ENCODE measurements around the gene SZT2. TPM values are rescaled to one million over a fixed set of nuclear protein-coding genes. Genes with fewer than 3 reads are reported as not detected.

The SZT2 gene
- total and polyA plus RNA-seq, 2 experiments from 2014 or later = 14.8 to 18.8 TPM

GRCh38 chr1:43351421-43352350 lies 38.0 kb upstream of the SZT2 start:
- WGBS (ENCODE audit: low lambda C conversion rate, missing lambda C conversion rate) = 84% methylated on average over 10 of the region's 10 CpGs
- no peak overlapping the region for H3K4me2 ChIP-seq
- no peak for TF ChIP-seq EZH2phosphoT487 (IDR thresholded peaks at IDR 0.05; ENCODE audit: low read depth, severe bottlenecking, unreplicated experiment)
- TF ChIP-seq CTCF (IDR thresholded peaks at IDR 0.05; ENCODE audit: poor library complexity) = no peak
- TF ChIP-seq EZH2 (IDR thresholded peaks at IDR 0.05; ENCODE audit: borderline replicate concordance) = no peak

GRCh38 chr1:43352351-43352705 lies 37.4 kb upstream of the SZT2 start:
- Histone ChIP-seq H3K9me3 (ENCODE audit: low read depth) (no peaks in the 10 kb centered on the region), H3K36me3 (replicated peaks; ENCODE audit: insufficient read depth, low read depth) (no peaks in the 10 kb centered on the region), H4K20me1 (ENCODE audit: insufficient read depth, poor library complexity, severe bottlenecking) (no peaks in the 10 kb centered on the region)

More at GRCh38 chr1:43351421-43352350, 38.0 kb upstream of the SZT2 start:
- H3K4me1 ChIP-seq (ENCODE audit: insufficient read depth) = peaks cover 17% of the 10 kb centered on the region
- H2AFZ ChIP-seq = no peak overlapping the region
- H3K27ac ChIP-seq = no peak overlapping the region
- H3K79me2 ChIP-seq = no peaks in the 10 kb centered on the region
- no peaks in the 10 kb centered on the region for H3K27me3 ChIP-seq
- H3K4me3 ChIP-seq = no peak overlapping the region
- H3K9me2 ChIP-seq (replicated peaks; ENCODE audit: insufficient read depth) = no peaks in the 10 kb centered on the region
- no peak for DNase-seq (ENCODE audit: low spot score)
- no peaks in the 10 kb centered on the region for H4K20me1 ChIP-seq (ENCODE audit: insufficient read depth, poor library complexity, severe bottlenecking)
- no peaks in the 10 kb centered on the region for H3K36me3 ChIP-seq (replicated peaks; ENCODE audit: insufficient read depth, low read depth)
- H3K9me3 ChIP-seq (ENCODE audit: low read depth) = no peaks in the 10 kb centered on the region

GRCh38 chr1:43352881-43353280 lies 36.8 kb upstream of the SZT2 start:
- Histone ChIP-seq H3K79me2 (no peaks in the 10 kb centered on the region), H3K4me2 (no peak overlapping the region), H3K27ac (no peak overlapping the region), H3K9me3 (ENCODE audit: low read depth) (no peaks in the 10 kb centered on the region), H3K36me3 (replicated peaks; ENCODE audit: insufficient read depth, low read depth) (no peaks in the 10 kb centered on the region), H3K4me1 (ENCODE audit: insufficient read depth) (peaks cover 17% of the 10 kb centered on the region), H3K27me3 (no peaks in the 10 kb centered on the region), H3K4me3 (no peak overlapping the region), H4K20me1 (ENCODE audit: insufficient read depth, poor library complexity, severe bottlenecking) (no peaks in the 10 kb centered on the region), H3K9me2 (replicated peaks; ENCODE audit: insufficient read depth) (no peaks in the 10 kb centered on the region), H2AFZ (no peak overlapping the region)
- TF ChIP-seq CTCF (IDR thresholded peaks at IDR 0.05; ENCODE audit: poor library complexity) = no peak
- no peak for TF ChIP-seq EZH2 (IDR thresholded peaks at IDR 0.05; ENCODE audit: borderline replicate concordance)
- WGBS (ENCODE audit: low lambda C conversion rate, missing lambda C conversion rate) = 52% methylated on average over 3 of the region's 3 CpGs
- no peak for DNase-seq (ENCODE audit: low spot score)

More at GRCh38 chr1:43352351-43352705, 37.4 kb upstream of the SZT2 start:
- no peak for DNase-seq (ENCODE audit: low spot score)
- no peak overlapping the region for H2AFZ ChIP-seq
- H3K27me3 ChIP-seq = no peaks in the 10 kb centered on the region
- 93% methylated on average over 2 of the region's 2 CpGs for WGBS (ENCODE audit: low lambda C conversion rate, missing lambda C conversion rate)
- H3K79me2 ChIP-seq = no peaks in the 10 kb centered on the region
- H3K9me2 ChIP-seq (replicated peaks; ENCODE audit: insufficient read depth) = no peaks in the 10 kb centered on the region
- no peak for TF ChIP-seq CTCF (IDR thresholded peaks at IDR 0.05; ENCODE audit: poor library complexity)
- TF ChIP-seq EZH2 (IDR thresholded peaks at IDR 0.05; ENCODE audit: borderline replicate concordance) = no peak
- no peak for TF ChIP-seq EZH2phosphoT487 (IDR thresholded peaks at IDR 0.05; ENCODE audit: low read depth, severe bottlenecking, unreplicated experiment)
- H3K4me1 ChIP-seq (ENCODE audit: insufficient read depth) = peaks cover 17% of the 10 kb centered on the region
- no peak overlapping the region for H3K4me3 ChIP-seq
- no peak overlapping the region for H3K27ac ChIP-seq
- no peak overlapping the region for H3K4me2 ChIP-seq
